HG03354 (cell line): ENCODE results near the gene GIPR.
"Not testable (repeated sequence)": the region's sequence is repeated elsewhere in the genome, so short reads cannot be mapped to it uniquely, and the experiment has no call there.

Experiments
- ATAC-seq: cut with Tn5 transposase; IDR thresholded peaks from one replicate; pipeline ENCODE4 v1.9.1; 2021; ENCODE audit warnings: mild to moderate bottlenecking; ENCODE audit not compliant: unreplicated experiment, poor library complexity, severe bottlenecking

GIPR gene

DNA sequence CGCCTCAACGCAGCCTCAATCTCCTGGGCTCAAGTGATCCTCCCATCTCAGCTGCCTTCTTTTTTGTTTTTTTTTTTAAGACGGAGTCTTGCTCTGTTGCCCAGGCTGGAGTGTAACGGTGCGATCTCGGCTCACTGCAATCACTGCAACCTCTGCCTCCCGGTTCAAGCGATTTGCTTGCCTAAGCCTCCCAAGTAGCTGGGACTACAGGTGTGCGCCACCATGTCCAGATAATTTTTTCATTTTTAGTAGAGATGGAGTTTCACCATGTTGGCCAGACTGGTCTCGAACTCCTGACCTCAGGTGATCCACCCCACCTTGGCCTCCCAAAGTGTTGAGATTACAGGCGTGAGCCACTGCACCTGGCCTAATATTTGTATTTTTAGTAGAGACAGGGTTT is 52.0 kb downstream of the GIPR start:
- ATAC-seq, result not testable (repeated sequence)

GRCh38 chr19:45728683-45729082 is 60.7 kb downstream of the GIPR start:
- ATAC-seq, result not testable (repeated sequence)

DNA sequence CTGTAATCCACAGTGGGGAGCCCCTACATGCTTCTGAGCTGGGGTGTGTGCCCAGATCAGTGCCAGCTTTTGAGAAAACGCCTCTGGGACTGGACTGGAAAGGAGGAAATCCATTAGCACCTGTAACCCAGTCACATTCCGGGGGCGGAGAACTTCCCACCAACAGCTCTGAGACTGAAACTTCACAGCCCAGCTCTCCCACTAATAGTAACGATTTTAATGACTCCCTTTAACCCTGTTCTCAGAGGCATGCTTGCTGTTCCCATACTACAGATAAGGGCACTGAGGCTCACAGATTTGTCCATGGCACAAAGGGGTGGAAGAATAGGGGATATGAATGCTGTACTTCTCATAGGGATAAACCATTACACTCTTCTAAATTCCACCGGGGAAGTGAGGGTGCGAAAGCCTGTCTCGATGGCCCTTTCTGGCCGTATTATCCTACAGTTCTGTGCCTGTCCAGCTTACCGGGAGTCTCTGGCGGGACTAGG is 61.8 kb downstream of the GIPR start:
- ATAC-seq, result no peak

- peak; percentile 96 for ATAC-seq
Measured at GRCh38 chr19:45730368-45731288, 62.6 kb downstream of the GIPR start, which contains the start of gene FBXO46. TSS of gene FBXO46 (minus strand) at chr19:45730896. CDS start at chr19:45713495, 17,401 bp downstream.
